Measurements from ENCODE around the gene ITGB2. TPM values are rescaled to one million over a fixed set of nuclear protein-coding genes. Genes with fewer than 3 reads are reported as not detected.

ITGB2 gene
- total RNA-seq, 5 donors from 2014 or later (not counting 1 experiment from before 2014, with no cell fraction given) = 249 to 498 (median 304) TPM

DNA sequence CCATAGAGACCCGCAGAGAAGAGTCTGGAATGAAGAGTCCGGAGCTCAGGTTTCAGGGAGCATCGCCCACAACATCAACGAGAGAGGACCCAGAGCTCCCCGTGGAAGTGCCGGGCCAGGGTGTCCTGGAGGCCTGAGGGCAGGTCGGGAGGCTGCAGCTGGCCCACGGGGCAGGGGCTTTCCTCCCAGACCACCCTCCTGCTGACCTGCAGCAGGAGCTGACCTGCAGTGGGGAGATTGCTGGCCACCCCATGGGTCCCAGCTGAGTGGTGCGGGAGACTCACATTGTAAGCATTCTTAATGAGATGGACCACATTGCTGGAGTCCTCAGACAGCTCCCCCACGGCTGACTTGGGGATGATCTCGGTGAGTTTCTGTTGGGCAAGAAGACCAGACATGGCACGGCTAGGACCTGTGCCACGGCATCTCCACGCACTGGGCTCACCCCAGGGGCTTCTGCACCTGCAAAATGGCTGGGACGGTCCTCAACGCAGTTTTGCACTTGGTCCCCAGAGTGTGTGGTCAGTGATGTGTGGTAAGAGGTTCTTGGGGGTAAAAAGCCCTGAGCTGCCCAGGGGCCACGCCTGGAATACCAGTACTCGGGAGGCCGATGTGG lies 25.9 kb downstream of the ITGB2 start:
- H3K9me3 Mint-ChIP-seq = no peaks in the 10 kb centered on the region
- 90% methylated on average over 15 of the region's 19 CpGs for WGBS (ENCODE audit: insufficient coverage)
- H3K27me3 ChIP-seq (replicated peaks in 1 of 2; ENCODE audit: control insufficient read depth in 2 of 2, extremely low read depth in 1 of 2, insufficient read depth in 2 of 2, low read length in 1 of 2) = no peaks in the 10 kb centered on the region
- ATAC-seq (replicated peaks in 1 of 4) (no peak), DNase-seq (no peak)
- H3K4me3 ChIP-seq (ENCODE audit: control insufficient read depth in 1 of 2, extremely low read depth in 1 of 2, low read length in 1 of 2) = no peak overlapping the region
- no peaks in the 10 kb centered on the region for H3K27me3 Mint-ChIP-seq
- H3K4me3 Mint-ChIP-seq = no peak overlapping the region
- H3K36me3 ChIP-seq (ENCODE audit: control insufficient read depth in 2 of 2, extremely low read depth in 1 of 2, insufficient read depth in 1 of 2, low read length in 1 of 2) = peaks cover 36 to 88% of the 10 kb centered on the region in 2 donors
- ChIA-PET CTCF (interaction anchor here in 1 of 2 donors (0.9 kb wide), 1 partner anchor 21 kb away, joined by 8 read pairs; the partner anchor contains the start of gene PTTG1IP), POLR2A (interaction anchor here (0.5 to 1.0 kb wide), 3 partner anchors 30 to 413 kb away, joined by 3 to 5 read pairs (median 5); no protein-coding TSS in a partner anchor)
- no peak overlapping the region for H3K27ac ChIP-seq (ENCODE audit: low read length)
- peaks cover 14 to 24% (median 21%) of the 10 kb centered on the region in 3 donors for H3K4me1 Mint-ChIP-seq
- H3K9me3 ChIP-seq = no peaks in the 10 kb centered on the region
- peak overlapping the region in 1 of 2 donors; percentile 78 for H3K27ac Mint-ChIP-seq
- H3K4me1 ChIP-seq (ENCODE audit: control insufficient read depth in 1 of 2, extremely low read depth in 1 of 2, insufficient read depth in 2 of 2, low read length in 2 of 2) = peaks cover 3 to 57% of the 10 kb centered on the region in 2 experiments
- H3K36me3 Mint-ChIP-seq = peaks cover 30% of the 10 kb centered on the region

DNA sequence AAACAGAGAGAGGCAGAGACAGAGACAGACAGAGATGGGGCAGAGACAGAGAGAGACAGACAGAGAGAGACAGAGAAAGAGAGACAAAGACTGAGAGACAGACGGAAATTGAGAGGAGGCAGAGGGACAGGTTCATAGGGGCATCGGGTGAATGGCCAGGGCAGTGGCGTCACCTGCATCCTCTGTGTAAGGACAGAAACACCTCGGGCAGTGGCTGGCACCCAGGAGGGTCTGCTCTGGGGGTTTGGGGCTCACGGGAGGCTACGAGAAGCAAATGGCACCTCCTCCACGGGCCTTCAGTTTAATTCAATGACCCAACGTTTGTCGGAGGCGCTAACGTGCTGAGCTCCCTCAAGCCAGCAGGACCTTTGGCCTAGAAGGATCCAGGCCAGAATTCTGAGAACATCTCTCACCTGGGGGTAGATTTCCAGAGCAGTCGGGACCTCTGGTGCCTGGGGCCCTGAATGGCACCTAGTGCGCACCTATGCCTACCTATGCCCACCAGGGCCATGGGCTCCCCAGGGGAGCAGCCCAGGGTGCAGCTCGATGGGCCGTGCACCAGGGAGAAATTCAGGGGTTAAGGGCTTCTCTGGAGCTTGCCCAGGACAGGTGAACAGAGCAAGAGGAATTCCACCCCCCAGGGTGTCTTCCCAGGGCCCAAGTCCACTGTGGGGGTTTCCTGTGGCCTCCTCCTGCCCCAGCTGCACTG lies 26.6 kb downstream of the ITGB2 start:
- CTCF ChIA-PET = interaction anchor here (0.9 to 2.4 kb wide), 3 partner anchors 21 to 38 kb away, joined by 3 to 15 read pairs (median 8); partner anchors contain the start of gene PTTG1IP (in 1 of the 2)
- H3K36me3 ChIP-seq (ENCODE audit: control insufficient read depth in 2 of 2, extremely low read depth in 1 of 2, insufficient read depth in 1 of 2, low read length in 1 of 2) = peaks cover 40 to 88% of the 10 kb centered on the region in 2 donors
- H3K4me1 ChIP-seq (ENCODE audit: control insufficient read depth in 1 of 2, extremely low read depth in 1 of 2, insufficient read depth in 2 of 2, low read length in 2 of 2) = peaks cover 3 to 58% of the 10 kb centered on the region in 2 experiments
- H3K4me1 Mint-ChIP-seq = peaks cover 14 to 24% (median 21%) of the 10 kb centered on the region in 3 donors
- H3K9me3 Mint-ChIP-seq = no peaks in the 10 kb centered on the region
- DNase-seq = no peak
- H3K27me3 Mint-ChIP-seq = no peaks in the 10 kb centered on the region
- no peak overlapping the region for H3K27ac ChIP-seq (ENCODE audit: low read length)
- H3K27ac Mint-ChIP-seq = peak overlapping the region; percentile 73 to 84
- WGBS (ENCODE audit: insufficient coverage) = 90% methylated on average over 12 of the region's 15 CpGs
- H3K27me3 ChIP-seq (replicated peaks in 1 of 2; ENCODE audit: control insufficient read depth in 2 of 2, extremely low read depth in 1 of 2, insufficient read depth in 2 of 2, low read length in 1 of 2) = no peaks in the 10 kb centered on the region
- peaks cover 33% of the 10 kb centered on the region for H3K36me3 Mint-ChIP-seq
- POLR2A ChIA-PET = interaction anchor here (0.6 to 1.0 kb wide), 2 partner anchors 31 to 33 kb away, joined by 5 read pairs; no protein-coding TSS in a partner anchor
- no peak for ATAC-seq (replicated peaks in 1 of 4)
- H3K4me3 Mint-ChIP-seq = no peak overlapping the region
- H3K9me3 ChIP-seq = no peaks in the 10 kb centered on the region
- no peak overlapping the region for H3K4me3 ChIP-seq (ENCODE audit: control insufficient read depth in 1 of 2, extremely low read depth in 1 of 2, low read length in 1 of 2)

DNA sequence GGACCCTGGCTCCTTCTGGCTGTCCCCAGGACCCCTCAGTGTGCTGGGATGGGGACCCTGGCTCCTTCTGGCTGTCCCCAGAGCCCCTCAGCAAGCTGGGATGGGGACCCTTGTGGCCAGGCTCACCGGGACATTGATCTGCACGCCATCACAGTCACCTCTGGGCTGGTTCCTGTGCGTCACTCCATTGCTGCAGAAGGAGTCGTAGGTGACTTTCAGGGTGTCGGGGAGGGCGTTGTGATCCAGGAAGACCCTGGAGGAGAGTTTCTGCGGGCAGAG lies 27.5 kb downstream of the ITGB2 start:
- no peak overlapping the region for H3K4me3 Mint-ChIP-seq
- H3K27ac Mint-ChIP-seq = peak overlapping the region in 1 of 2 donors; percentile 73
- peaks cover 40 to 88% of the 10 kb centered on the region in 2 donors for H3K36me3 ChIP-seq (ENCODE audit: control insufficient read depth in 2 of 2, extremely low read depth in 1 of 2, insufficient read depth in 1 of 2, low read length in 1 of 2)
- H3K4me1 ChIP-seq (ENCODE audit: control insufficient read depth in 1 of 2, extremely low read depth in 1 of 2, insufficient read depth in 2 of 2, low read length in 2 of 2) = peaks cover 3 to 56% of the 10 kb centered on the region in 2 experiments
- peaks cover 9 to 21% (median 20%) of the 10 kb centered on the region in 3 donors for H3K4me1 Mint-ChIP-seq
- H3K9me3 Mint-ChIP-seq = no peaks in the 10 kb centered on the region
- no peaks in the 10 kb centered on the region for H3K27me3 Mint-ChIP-seq
- no peaks in the 10 kb centered on the region for H3K9me3 ChIP-seq
- 81% methylated on average over 3 of the region's 7 CpGs for WGBS (ENCODE audit: insufficient coverage)
- DNase-seq (no peak), ATAC-seq (replicated peaks in 1 of 4) (peak in 1 of 4 experiments; percentile 8)
- ChIA-PET POLR2A (no interaction called here), CTCF (interaction anchor here (1.0 to 2.4 kb wide), 3 partner anchors 36 to 39 kb away, joined by 3 to 15 read pairs (median 5); no protein-coding TSS in a partner anchor)
- H3K27me3 ChIP-seq (replicated peaks in 1 of 2; ENCODE audit: control insufficient read depth in 2 of 2, extremely low read depth in 1 of 2, insufficient read depth in 2 of 2, low read length in 1 of 2) = no peaks in the 10 kb centered on the region
- H3K27ac ChIP-seq (ENCODE audit: low read length) = peak overlapping the region; percentile 14
- peaks cover 28% of the 10 kb centered on the region for H3K36me3 Mint-ChIP-seq
- no peak overlapping the region for H3K4me3 ChIP-seq (ENCODE audit: control insufficient read depth in 1 of 2, extremely low read depth in 1 of 2, low read length in 1 of 2)

DNA sequence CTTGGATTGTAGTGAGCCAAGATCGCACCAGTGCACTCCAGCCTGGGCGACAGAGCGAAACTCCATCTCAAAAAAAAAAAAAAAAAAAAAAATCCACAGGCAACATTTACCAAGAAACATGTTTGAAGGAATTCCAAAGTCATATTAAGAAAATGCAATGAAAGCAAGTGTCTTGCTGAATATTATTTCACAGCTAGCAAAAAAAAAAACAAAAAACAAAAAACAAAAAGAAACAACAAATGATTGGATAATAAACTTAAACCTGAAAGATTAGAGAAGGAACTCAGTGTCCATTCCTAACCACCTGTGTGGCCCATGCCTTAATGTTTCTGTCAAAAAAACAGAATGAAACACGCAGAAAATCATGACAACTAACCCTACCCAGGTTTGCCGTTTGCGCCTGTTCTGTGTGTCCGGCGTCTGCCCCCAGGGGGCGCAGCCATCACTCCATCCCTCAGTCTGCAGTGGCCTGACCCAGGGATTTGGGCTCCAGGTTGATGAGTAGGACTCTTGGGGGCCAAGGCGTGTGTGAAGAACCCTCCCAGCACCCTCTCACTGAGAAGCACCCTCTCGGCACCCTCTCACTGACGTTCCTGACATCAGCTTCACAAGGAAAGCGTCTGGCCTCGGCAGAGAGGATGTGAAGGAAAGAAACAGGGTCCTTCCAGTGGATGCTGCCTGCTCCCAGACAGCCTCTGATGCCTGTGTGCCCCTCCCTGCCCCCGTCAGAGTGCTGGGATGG lies 28.0 kb downstream of the ITGB2 start:
- H3K27ac Mint-ChIP-seq = peak overlapping the region; percentile 77 to 80
- no peaks in the 10 kb centered on the region for H3K9me3 Mint-ChIP-seq
- ATAC-seq (replicated peaks in 1 of 4) (peak; percentile 76 to 89 (median 82)), DNase-seq (peak; percentile 40 to 87 (median 70))
- Histone ChIP-seq H3K27me3 (replicated peaks in 1 of 2; ENCODE audit: control insufficient read depth in 2 of 2, extremely low read depth in 1 of 2, insufficient read depth in 2 of 2, low read length in 1 of 2) (no peaks in the 10 kb centered on the region), H3K4me3 (ENCODE audit: control insufficient read depth in 1 of 2, extremely low read depth in 1 of 2, low read length in 1 of 2) (no peak overlapping the region), H3K27ac (ENCODE audit: low read length) (peak overlapping the region; percentile 14), H3K4me1 (ENCODE audit: control insufficient read depth in 1 of 2, extremely low read depth in 1 of 2, insufficient read depth in 2 of 2, low read length in 2 of 2) (peaks cover 3 to 51% of the 10 kb centered on the region in 2 experiments), H3K36me3 (ENCODE audit: control insufficient read depth in 2 of 2, extremely low read depth in 1 of 2, insufficient read depth in 1 of 2, low read length in 1 of 2) (peaks cover 41 to 88% of the 10 kb centered on the region in 2 donors), H3K9me3 (no peaks in the 10 kb centered on the region)
- peaks cover 9 to 21% (median 18%) of the 10 kb centered on the region in 3 donors for H3K4me1 Mint-ChIP-seq
- 18% methylated on average over 5 of the region's 15 CpGs for WGBS (ENCODE audit: insufficient coverage)
- ChIA-PET CTCF (interaction anchor here (0.6 to 2.4 kb wide), 10 partner anchors 8 to 246 kb away, joined by 3 to 15 read pairs (median 4); no protein-coding TSS in a partner anchor), POLR2A (interaction anchor here in 1 of 2 donors (0.5 kb wide), 1 partner anchor 35 kb away, joined by 4 read pairs; no protein-coding TSS in a partner anchor)
- no peak overlapping the region for H3K4me3 Mint-ChIP-seq
- H3K36me3 Mint-ChIP-seq = peaks cover 24% of the 10 kb centered on the region
- H3K27me3 Mint-ChIP-seq = no peaks in the 10 kb centered on the region

DNA sequence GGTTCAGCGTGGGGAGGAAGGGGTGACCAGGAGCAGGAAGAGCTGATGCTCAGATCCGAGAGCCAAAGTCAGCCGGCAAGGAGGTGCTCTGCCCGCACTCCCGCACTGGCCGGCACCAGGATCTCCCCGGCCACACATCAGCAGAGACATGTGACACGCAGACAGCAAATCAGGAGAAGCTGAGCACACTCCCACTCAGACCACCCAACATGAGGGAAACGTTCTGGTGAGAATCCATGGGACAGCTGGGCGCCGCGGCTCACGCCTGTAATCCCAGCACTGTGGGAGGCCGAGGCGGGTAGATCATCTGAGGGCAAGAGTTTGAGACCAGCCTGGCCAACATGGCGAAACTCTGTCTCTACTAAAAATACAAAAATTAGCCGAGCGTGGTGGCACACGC lies 28.6 kb downstream of the ITGB2 start:
- no peaks in the 10 kb centered on the region for H3K27me3 Mint-ChIP-seq
- no peak overlapping the region for H3K27ac ChIP-seq (ENCODE audit: low read length)
- DNase-seq (no peak), ATAC-seq (replicated peaks in 1 of 4) (no peak)
- H3K9me3 Mint-ChIP-seq = no peaks in the 10 kb centered on the region
- no peaks in the 10 kb centered on the region for H3K9me3 ChIP-seq
- H3K4me1 ChIP-seq (ENCODE audit: control insufficient read depth in 1 of 2, extremely low read depth in 1 of 2, insufficient read depth in 2 of 2, low read length in 2 of 2) = peaks cover 3 to 53% of the 10 kb centered on the region in 2 experiments
- 98% methylated on average over 13 of the region's 19 CpGs for WGBS (ENCODE audit: insufficient coverage)
- no peak overlapping the region for H3K4me3 Mint-ChIP-seq
- H3K4me3 ChIP-seq (ENCODE audit: control insufficient read depth in 1 of 2, extremely low read depth in 1 of 2, low read length in 1 of 2) = no peak overlapping the region
- peaks cover 20% of the 10 kb centered on the region for H3K36me3 Mint-ChIP-seq
- peaks cover 43 to 88% of the 10 kb centered on the region in 2 donors for H3K36me3 ChIP-seq (ENCODE audit: control insufficient read depth in 2 of 2, extremely low read depth in 1 of 2, insufficient read depth in 1 of 2, low read length in 1 of 2)
- H3K27me3 ChIP-seq (replicated peaks in 1 of 2; ENCODE audit: control insufficient read depth in 2 of 2, extremely low read depth in 1 of 2, insufficient read depth in 2 of 2, low read length in 1 of 2) = no peaks in the 10 kb centered on the region
- POLR2A ChIA-PET = interaction anchor here in 1 of 2 donors (0.5 kb wide), 1 partner anchor 35 kb away, joined by 4 read pairs; no protein-coding TSS in a partner anchor
- peaks cover 9 to 21% (median 17%) of the 10 kb centered on the region in 3 donors for H3K4me1 Mint-ChIP-seq
- peak overlapping the region; percentile 77 to 80 for H3K27ac Mint-ChIP-seq
- CTCF ChIA-PET = interaction anchor here (0.6 to 2.4 kb wide), 7 partner anchors 9 to 247 kb away, joined by 3 to 15 read pairs (median 4); no protein-coding TSS in a partner anchor

All from T-cell (primary cell).